Activated CD4-positive, CD25-positive, alpha-beta regulatory T cell treated with anti-CD3 and anti-CD28 coated beads, Interleukin-2, amount 50 U/mL, for 72 hours (primary cell): ENCODE results near the gene WWTR1.

Experiments
- DNase-seq: peaks from one replicate; pipeline ENCODE4 v3.0.0; 2021

The WWTR1 gene

DNA sequence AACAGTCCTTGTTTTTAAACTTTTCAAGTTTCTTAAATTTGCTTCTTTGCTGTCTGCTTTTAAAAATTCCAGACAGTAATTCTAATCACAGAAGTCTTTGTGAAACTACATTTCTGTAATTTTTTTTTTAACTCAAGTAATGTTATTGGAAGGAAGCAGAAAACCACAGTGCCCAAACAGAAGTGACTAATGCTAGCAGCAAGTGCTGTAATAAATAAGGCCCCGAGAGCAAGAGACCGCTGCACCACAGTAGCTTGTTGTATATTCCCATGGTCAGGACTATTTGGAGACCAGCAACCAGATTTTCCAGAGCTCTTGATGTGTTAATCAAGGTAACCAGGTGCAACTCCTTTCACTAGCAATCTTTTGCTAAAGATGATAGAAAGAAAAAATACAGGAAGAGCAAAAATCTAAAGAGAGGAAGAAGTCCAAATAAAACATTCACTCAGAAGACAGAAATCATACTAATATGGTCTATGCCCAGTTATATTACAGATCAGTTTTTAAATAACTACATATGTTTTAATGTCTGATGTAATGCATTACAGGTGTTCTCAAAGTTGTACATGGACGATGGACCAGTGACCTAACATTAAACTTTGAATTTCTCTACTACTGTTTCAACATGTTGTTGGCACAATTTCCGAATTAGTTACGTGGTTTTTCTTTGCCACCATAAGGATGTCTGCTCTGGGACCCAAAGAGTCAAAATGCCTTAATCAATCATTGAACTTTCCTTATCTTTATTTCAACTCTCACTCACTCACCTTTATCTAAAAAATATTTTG, 36.4 kb downstream of the WWTR1 start:
- no peak for DNase-seq

- no peak for DNase-seq
Observed at GRCh38 chr3:149620291-149621020, 37.4 kb downstream of the WWTR1 start.

DNA sequence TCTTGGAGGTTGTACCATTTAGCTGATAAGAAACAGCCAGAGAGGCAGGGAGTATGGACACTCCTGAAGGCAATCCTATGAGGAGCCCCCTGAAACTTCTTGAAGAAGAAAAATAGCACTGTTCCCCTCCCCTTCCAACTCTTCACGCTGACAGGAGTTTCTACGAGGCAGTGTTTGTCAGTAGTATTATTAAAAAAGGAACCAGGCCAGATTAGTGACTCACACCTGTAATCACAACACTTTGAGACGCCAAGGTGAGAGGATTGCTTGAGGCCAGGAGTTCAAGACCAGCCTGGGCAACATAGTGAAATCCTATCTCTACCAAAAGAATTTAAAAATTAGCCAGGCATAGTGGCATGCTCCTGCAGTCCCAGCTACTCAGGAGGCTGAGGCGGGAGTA, 38.7 kb downstream of the WWTR1 start:
- DNase-seq = no peak

- DNase-seq = no peak
Observed at GRCh38 chr3:149618151-149619123, 39.4 kb downstream of the WWTR1 start.

GRCh38 chr3:149615731-149616221, 42.0 kb downstream of the WWTR1 start:
- no peak for DNase-seq

DNA sequence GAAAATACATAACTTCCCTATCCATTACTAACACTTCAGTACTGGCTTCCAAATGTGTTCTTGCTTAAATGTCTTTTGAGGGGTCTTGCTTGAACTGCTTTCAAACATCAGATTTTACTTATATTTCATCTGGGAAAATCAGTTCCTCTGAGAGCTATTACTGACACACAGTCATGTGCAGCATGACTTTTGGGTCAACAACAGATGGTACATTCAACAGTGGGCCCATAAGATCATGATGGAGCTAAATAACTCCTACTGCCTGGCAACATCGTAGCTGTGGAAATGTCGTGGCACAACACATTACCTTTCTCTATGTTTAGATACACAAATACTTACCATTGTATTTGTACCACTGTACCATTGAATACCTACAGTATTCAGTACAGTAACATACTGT, 43.8 kb downstream of the WWTR1 start:
- no peak for DNase-seq

- no peak for DNase-seq
Observed at GRCh38 chr3:149612456-149612855, 45.4 kb downstream of the WWTR1 start.

GRCh38 chr3:149611149-149611548, 46.7 kb downstream of the WWTR1 start:
- DNase-seq = no peak

DNA sequence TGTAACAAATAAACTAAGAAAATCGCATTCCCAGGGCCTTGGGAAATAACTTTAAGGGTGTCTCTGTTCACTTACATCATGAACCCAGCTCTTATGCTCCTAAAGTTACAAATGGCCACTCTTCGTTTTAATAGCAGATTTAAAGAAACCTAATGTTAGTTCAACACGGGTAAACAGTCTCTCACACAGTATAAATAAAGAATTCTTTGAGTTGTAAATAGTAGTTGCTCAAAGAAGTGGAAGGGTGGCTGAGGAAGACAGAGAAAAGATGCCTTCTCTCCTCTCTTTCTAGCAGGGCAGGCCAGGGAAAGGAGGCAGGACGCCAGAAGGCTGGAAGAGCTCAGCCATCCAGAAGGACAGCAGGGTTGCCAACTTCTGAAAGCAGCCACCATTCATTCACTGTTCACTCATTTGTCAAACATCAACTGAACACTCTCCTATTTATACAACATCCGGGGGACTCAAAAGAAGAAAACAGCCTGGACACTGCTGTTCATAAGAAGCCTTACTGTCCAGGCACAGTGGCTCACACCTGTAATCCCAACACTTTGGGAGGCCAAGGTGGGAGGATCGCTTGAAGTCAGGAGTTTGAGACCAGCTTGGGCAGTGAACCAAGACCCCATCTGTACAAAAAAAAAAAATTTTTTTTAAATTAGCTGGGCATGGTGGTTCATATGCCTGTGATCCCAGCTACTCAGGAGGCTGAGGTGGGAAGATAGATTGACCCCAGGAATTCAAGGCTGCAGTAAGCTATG, 47.3 kb downstream of the WWTR1 start:
- DNase-seq = no peak

DNA sequence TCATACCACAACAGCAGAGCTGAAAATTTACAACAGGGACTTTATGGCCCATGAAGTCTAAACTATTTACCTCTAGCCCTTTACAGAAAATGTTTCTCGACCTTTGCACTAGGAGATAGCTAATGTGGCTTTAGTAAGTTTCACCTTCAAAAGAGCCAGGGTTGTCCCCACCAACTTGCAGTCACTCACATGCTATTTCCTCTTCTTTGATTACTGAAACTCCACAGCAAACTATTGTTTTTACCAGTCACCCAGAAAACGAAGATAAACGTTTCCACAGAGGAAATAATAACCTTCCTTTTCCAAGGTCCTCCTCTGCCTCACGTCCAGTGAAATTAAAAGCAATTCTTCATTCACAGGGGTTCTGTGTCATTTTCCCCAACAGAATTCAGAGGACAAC, 48.2 kb downstream of the WWTR1 start:
- no peak for DNase-seq

DNA sequence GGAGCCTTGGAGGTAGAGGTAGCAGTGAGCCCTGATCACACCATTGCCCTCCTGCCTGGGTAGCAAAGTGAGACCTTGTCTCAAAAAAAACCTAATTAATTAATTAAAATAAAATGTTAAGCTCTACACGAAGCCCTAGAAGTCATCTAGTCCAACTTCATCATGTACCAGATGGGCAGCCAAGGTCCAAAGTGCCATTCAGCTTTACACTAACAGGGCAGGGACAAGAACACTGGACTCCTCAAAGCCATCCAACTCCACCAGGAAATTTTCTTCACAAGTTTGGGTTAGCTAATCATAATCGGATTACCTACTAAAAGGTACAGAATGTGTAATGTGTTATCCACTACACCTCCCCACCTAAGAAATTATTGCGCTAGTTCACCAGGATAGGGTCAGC, 48.8 kb downstream of the WWTR1 start:
- DNase-seq = no peak

DNA sequence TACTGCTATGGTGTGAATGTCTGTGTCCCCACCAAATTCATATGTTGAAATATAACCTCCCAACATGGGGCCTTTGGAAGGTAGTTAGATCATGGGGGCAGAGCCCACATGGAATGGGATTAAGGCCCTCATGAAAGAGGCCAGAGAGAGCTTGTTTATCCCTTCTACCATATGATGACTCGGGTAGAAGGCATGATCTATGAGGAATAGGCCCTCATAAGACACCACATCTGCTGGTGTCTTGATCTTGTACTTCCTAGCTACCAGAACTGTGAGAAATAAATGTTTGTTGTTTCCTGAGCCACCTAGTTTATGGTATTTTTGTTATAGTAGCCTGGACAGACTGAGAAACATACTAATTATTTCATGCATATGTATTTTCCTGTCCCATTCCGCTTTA, 51.9 kb downstream of the WWTR1 start:
- DNase-seq = no peak

- DNase-seq = no peak
Observed at GRCh38 chr3:149604125-149604875, 53.5 kb downstream of the WWTR1 start.

DNA sequence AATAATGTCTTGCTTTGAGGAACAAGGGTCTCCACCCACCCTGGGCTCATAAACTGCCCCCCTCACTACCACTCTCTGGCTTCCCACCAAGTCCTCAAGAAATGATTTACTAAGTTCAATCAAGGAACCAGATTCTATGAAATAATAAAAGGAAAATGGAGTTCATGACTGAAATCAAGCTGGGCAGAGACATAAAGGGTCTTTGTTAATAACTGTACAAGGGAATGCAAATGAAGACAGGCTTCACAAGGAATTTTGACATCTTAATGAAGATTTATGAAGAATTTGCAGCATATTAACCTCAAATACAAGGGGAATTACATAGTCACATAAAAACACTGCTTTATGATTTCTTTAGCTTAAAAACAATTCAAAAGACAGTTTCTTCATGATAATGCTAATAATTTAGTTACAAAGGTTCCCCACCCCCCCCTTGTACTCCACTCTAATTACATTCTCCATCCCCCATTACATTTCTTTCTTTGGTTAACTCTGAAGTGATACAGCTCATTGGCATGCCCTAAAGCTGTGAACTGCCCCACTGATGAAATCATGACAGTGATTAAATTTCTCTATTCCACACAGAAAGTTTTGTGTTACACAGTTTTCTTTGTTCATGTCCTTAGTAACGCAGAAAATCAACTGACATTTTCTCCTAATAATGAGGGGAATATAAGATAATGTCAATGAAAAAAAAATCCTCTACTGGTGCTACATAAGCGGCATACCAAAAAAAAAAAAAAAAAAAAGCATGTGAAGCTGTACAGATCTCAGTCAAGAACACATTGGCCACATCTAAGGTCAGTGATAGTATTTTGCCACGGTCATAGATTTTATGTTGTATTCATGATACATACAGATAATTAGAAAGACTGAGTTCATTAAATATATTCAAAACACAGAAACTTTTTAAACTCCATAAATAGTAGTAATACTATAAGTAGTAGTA, 54.4 kb downstream of the WWTR1 start:
- DNase-seq = no peak

GRCh38 chr3:149600634-149601033, 57.2 kb downstream of the WWTR1 start:
- DNase-seq = no peak

GRCh38 chr3:149599236-149599635, 58.6 kb downstream of the WWTR1 start:
- DNase-seq = no peak

DNA sequence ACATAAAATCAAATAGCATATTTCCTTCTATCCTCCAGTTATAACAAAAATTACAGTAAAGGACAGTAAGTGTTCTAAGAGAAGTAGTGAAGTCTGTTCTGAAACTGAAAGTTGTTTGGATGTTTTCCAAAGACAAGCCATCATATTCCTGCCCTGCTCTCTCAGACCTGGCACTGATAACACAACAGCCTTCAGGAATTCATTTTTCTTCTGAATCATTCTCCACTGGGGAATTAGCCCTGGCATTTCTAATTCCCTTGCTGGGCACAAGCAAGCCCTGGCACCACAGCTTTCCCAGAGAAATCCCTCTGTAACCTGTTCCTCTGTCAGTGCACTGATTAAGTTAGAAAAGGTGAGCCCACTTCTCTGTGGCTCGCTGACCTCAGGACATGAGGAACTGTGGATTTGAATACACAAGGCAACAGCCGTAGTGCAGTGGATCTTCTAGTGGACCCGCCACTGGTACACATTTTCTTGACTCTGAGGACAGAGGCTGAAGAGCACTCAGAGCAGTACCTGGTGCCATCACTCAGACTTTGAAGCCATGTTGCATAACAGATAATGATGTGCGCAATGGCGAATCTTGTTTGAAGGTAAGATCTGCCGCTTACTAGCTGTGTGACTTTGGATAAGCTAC, 61.6 kb downstream of the WWTR1 start:
- DNase-seq = no peak

- DNase-seq = no peak
Observed at GRCh38 chr3:149593418-149594160, 64.2 kb downstream of the WWTR1 start.

DNA sequence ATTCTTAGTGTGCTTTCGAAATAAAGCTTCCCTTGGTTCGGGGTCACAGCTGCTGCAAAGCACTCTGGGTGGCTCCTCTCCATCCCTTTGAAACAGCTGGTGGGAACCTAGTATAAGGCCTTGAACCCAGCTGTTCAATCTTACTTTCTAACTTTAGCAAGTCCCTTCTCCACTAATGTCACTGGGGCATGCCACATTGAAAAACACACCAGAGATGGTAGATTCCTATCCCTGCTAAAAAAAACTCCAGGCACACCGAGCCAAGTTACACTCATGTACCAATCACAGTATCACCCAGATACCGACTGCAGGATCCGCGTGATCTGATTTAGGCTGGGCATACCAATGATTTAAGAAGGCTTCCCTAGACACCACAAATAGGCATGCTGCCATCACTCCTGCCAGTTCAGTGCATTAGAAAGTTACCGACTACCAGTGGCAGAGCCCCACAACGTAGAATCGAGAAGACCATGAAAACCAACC, 65.0 kb downstream of the WWTR1 start:
- DNase-seq = no peak
